ENCODE results near the gene HRCT1.

DNA sequence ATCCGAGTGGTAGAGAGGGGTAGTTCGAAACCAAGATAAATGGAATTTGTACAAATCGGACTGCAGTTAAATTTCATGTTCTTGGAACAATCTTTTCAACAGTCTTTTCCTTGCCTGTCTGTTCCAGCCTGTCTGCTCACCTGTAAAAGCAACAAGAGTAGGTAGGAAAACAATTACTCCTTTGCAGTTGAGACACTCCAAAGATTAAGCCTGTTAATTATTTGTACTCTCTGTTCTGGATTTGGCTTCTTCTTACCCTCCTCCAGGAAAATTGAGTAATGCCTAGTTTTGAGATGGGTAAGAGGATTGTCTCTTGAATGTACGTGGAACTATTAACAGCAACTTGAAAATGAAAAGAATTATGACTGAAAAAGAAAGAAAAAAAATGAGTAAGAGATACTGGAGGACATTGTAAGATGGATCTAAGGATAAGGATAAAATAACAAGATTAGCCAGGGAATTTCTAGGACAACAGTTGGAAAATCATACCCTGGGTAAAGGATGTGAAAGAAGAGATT is 27.6 kb downstream of the HRCT1 start:
- TF ChIP-seq POLR2A (IDR thresholded peaks at IDR 0.05; ENCODE audit: low read depth, low read length) (no peak), POLR2AphosphoS5 (IDR thresholded peaks at IDR 0.05; ENCODE audit: low read depth, low read length) (no peak), TAF1 (IDR thresholded peaks at IDR 0.05; ENCODE audit: borderline replicate concordance, low read depth, low read length) (no peak)

Measured in GM12892 (cell line).